Raji (cell line): ENCODE measurements around the gene PRG3.

Experiments used
- POLR2A ChIP-seq: IDR thresholded peaks from 2 replicates; pipeline ENCODE4 v1.6.1; 2011; ENCODE audit warnings: low read depth, low read length, control low read depth; ENCODE audit not compliant: insufficient read depth

The PRG3 gene

DNA sequence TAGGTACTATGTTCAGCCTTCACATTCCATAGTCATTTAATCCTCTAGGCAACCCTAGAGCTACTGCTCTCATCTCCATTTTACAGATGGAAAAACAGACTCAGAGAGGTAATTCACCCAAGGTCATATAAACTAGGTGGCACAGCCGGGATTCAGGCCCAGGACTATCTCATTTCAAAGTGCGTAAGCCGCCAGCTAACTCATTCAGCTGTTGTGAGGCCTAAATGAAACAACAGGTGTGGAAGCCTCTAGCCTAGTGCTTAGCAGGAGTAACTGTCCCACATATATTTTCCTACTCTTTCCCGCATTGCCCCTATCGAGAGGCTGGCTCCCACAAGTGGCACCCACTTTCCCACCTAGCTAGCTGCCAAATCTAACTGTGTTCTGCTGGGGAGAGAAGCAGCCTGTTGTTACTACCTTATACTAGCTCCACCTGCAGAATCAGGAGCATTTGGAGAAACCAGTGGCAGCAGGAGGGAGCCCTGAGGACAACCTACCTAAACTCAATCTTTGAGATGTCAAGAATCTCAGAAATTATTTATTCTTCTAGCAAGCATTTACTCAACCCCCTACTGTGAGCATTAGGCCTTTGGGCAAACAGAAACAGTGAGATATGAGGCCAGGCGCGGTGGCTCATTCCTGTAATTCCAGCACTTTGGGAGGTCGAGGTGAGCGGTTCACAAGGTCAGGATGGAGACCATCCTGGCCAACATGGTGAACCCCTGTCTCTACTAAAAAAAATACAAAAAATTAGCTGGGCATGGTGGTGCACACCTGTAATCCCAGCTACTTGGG lies 20.9 kb downstream of the PRG3 start:
- TF ChIP-seq POLR2A: no peak

DNA sequence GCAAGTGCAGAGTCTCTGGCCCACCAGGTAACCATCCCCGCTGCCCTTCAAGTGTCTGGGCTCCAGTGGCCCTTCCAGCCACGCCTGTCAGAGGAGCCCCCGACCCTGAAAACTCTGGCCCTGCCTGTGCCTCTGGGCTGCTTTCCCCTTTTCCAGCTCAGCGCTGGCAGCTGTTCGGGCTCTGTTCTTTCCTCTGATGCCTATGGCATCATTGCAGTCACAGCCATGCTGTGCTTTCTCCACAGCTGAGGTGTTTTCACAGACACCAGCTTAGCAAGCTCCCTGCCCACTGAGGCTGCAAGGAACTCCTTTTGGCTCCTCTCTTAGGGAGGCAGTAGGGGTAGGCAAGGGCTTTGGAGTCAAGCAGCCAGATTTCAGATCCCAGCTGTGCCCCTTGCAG lies 21.6 kb downstream of the PRG3 start:
- TF ChIP-seq POLR2A: no peak

DNA sequence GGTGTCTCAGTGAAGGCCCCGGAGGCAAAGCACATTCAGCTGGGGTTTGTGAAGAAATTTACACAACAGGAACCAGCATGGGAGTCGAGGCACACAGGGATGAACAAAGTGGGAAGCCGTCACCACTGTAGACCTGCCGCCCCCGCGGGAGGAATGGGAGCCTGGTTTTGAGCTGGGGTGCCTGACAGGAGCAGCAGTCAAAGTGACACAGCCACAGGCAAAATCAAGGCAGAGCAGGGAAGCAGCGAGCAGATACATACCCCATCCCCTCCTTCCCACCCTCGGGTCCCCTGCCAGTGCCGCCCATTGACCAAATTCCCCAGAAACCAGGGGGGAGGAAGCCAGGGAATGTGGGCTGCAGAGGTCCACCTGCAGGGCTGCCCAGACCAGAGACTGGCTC lies 22.0 kb downstream of the PRG3 start:
- no peak for TF ChIP-seq POLR2A

DNA sequence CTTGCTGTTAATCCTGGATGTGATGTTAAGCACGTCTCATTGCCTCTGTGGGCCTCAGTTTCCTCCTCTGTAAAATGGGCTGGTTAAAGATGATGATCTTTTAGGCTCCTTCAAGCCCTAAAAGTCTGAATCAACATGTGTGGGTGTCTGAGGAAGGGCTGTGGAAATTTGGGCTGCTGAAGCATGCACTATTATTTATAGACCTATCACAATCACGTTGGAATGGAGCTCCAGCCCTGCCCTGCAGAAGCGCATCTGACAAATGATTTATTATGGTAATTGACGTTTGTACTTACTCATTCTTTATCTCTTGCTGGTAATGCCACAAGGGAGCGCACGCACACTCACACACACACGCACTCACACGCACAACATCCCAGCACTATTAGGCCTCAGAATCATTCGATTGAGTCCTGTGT lies 22.4 kb downstream of the PRG3 start:
- TF ChIP-seq POLR2A: no peak

DNA sequence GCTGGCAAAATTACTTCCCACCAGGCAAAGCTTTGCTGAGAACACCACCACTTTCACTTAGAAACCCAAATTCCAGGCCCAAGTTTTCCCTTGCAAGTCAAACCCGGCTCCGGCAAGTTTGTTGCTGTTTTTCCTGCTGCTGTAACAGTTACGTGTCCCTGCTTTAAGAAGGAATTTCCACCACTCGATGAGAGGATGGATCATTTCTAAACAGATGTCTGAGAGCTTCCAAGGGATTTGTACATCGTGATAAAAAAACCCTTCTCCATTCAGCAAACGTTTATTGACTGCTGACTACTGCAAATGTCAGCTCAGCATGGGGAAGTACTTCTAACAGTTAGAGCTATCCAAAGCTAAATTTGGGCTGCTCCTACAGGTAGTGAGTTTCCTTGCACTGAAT lies 23.1 kb downstream of the PRG3 start:
- TF ChIP-seq POLR2A: no peak

- no peak for TF ChIP-seq POLR2A
Observed at GRCh38 chr11:57357310-57357709, 23.6 kb downstream of the PRG3 start.

GRCh38 chr11:57356268-57356667 lies 24.7 kb downstream of the PRG3 start:
- TF ChIP-seq POLR2A: no peak

DNA sequence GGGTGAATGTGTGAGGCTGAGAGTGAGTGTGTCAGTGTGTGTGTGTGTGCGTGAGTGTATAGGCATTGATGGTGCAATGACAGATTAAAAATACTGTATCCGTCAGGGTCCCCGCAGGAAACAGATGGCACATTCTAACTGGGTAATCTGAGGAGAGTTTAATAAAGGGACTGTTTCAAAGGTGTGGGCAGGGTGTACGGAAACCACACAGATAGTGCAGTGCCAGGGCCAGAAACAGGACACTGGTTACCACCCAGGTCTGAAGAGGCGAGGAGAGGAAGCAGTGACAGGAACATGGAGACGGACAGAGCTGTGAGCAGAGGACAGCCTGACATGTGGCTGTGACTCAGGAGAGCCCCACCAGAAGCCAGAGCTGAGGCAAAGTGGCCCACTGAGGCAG lies 26.3 kb downstream of the PRG3 start:
- no peak for TF ChIP-seq POLR2A

DNA sequence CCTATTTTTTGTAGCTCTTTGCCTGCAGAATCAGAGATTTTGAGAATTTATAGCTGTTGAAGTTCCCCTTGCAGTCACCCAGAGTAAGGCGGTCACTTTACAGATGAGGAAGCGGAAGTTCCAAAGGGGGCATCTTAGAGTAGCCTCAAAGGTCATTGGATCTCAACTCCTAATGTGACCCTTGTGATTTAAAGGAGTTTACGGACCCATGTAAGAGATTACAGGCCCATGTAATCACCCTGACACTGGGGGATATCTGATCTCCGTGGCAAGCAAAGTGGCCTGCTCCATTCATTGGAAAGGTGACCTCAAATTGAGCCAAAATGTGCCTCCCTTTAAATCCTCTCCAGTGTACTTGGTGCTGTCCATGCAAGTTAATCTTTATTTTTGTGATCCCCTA lies 27.1 kb downstream of the PRG3 start:
- TF ChIP-seq POLR2A: no peak

GRCh38 chr11:57353446-57353845 lies 27.5 kb downstream of the PRG3 start:
- no peak for TF ChIP-seq POLR2A

GRCh38 chr11:57353036-57353435 lies 27.9 kb downstream of the PRG3 start:
- TF ChIP-seq POLR2A: no peak

GRCh38 chr11:57349491-57350274 lies 31.3 kb downstream of the PRG3 start:
- no peak for TF ChIP-seq POLR2A

DNA sequence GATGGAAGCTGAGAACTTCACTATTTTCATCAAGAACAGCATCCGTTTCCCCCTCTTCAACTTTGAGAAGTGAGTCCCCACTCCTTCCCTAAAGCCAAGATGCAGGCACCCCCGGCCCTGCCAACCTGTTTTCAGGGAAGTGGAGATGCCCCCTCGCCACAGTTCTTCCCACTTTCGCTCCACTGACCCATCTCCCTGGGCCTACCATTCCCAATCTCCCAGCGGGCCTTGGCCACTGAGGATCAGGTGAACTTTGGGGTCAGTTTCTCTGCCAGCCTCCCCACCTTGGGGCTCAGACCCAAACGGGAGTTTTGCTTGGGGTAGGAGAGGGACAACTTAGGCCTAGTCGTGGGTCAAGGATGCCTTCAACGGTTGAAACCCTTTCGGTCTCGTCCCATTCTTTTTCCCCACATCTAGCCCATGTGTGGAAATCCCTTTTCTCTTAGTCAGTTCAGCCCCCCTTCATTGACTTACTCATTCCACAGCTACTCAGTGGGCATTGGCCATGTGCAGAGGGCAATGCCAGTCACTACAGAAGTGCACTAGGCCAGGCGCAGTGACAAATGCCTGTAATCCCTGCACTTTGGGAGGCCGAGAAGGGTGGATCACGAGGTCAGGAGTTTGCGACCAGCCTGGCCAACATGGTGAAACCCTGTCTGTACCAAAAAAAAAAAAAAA lies 32.2 kb downstream of the PRG3 start:
- TF ChIP-seq POLR2A: no peak

GRCh38 chr11:57348052-57348451 lies 32.9 kb downstream of the PRG3 start:
- TF ChIP-seq POLR2A: no peak

DNA sequence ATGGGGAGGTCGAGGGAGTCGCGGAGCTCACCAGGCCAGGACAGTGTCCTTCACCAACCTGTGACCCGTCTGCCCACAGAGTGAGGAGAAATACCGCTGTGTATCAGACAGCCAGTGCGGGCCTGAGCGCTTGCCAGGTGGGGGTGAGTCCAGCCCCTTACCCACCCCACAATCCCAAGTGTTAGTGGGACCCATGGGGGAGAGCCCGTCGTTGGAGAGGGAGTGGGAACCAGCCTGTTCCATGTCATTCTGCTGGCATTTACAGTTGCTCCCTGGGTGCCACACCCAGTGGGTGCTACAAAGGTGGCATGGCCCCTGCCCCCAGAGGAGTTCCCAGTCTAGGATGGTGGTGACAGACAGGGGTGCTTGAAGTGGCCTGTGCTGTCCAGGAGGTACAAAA lies 33.6 kb downstream of the PRG3 start:
- no peak for TF ChIP-seq POLR2A

DNA sequence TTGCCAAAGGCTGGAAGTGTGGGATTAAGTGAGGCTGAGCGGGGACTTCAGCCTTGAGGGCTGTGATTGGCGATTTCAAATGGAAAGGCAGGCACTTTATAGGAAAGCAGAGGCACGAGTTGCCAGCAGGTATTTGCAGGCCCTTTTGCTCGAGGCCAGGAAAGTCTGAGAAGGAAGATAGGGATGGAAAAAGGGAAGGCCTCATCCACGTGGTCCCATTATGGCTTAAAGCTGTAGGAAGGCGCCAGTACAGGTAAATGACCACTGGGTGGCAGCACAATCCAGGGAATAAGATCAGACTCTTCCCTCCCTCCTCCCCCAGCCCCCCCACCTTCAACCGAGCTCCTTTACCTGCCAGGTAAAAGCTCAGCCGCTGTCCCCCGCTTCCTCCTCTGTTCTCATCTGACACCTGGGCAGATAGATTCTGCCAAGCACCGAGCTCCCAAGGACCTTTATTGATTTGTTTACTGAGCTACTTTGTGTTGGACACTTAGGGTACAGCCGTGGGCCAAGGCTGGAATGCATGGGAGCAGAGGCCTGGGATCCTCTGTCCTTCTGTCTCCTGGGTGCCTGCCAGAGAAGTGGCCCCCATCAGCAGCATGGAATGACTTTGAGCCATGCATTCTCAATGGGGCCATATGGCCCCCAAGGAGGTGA lies 35.3 kb downstream of the PRG3 start:
- no peak for TF ChIP-seq POLR2A

DNA sequence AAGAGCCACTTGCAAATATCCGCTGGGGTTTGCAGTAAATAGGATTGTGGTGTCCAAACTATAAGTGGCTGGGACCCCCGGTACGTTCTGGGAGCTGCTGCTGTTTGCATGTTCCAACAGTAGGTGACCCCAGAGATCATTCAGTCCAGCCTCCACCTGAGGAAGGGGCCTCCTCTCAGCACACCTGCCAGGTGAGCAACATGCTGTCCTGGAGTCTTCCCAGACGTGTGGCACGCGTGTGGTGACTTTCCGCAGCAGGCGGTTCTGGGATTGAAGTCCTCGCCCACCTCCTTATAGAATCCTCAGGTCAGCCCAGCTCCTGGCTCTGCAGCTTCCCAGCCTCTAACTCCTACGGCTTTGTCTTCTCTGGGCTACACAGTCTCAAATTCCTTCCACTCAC lies 36.1 kb downstream of the PRG3 start:
- TF ChIP-seq POLR2A: no peak
